A673 (cell line): Measurements from ENCODE around the gene FAM241A.
"Not testable (repeated sequence)": the region's sequence is repeated elsewhere in the genome, so short reads cannot be mapped to it uniquely, and the experiment has no call there.

Source experiments
- EZH2 ChIP-seq: fragments of 200-600 bp; sonication (generic); IDR thresholded peaks from 2 replicates; pipeline ENCODE4 v1.6.1; 2017; ENCODE audit warnings: borderline replicate concordance, low read depth, mild to moderate bottlenecking, mixed read lengths, antibody characterized with exemption, low read length; ENCODE audit not compliant: poor library complexity, severe bottlenecking
- TF ChIP-seq, protein P1 (sequence below): fragments of 300-800, 200-600 bp; sonication (generic); conservative IDR thresholded peaks from 2 replicates; pipeline ENCODE4 v1.5.1; 2017; ENCODE audit warnings: low read depth, mild to moderate bottlenecking, antibody characterized with exemption, low read length, moderate library complexity, mixed read lengths

DNA sequence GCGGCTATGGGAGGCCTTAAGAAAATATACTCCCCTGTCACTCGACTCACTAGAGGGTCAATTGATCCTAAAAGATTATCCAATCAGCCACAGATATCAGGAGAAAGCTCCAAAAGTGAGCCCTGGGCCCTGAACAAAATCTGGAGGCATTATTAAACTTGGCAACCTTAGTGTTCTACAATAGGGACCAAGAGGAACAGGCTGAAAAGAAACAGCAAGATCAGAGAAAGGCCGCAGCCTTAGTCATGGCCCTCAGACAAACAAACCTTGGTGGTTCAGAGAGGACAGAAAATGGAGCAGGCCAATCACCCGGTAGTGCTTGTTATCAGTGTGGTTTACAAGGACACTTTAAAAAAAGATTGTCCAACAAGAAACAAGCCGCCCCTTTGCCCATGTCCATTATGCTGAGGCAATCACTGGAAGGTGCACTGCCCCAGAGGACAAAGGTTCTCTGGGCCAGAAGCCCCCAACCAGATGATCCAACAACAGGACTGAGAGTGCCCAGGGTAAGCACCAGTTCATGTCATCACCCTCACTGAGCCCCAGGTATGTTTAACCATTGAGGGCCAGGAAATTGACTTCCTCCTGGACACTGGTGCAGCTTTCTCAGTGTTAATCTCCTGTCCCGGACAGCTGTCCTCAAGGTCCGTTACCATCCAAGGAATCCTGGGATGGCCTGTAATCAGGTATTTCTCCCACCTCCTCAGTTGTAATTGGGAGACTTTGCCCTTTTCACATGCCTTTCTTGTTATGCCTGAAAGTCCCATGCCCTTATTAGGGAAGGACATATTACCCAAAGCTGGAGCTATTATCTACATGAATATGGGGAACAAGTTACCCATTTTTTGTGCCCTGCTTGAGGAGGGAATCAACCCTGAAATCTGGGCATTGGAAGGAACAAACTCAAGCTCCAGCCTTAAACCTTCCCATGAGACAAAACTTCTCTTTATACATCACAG is 63.2 kb downstream of the FAM241A start:
- TF ChIP-seq, protein P1, sequence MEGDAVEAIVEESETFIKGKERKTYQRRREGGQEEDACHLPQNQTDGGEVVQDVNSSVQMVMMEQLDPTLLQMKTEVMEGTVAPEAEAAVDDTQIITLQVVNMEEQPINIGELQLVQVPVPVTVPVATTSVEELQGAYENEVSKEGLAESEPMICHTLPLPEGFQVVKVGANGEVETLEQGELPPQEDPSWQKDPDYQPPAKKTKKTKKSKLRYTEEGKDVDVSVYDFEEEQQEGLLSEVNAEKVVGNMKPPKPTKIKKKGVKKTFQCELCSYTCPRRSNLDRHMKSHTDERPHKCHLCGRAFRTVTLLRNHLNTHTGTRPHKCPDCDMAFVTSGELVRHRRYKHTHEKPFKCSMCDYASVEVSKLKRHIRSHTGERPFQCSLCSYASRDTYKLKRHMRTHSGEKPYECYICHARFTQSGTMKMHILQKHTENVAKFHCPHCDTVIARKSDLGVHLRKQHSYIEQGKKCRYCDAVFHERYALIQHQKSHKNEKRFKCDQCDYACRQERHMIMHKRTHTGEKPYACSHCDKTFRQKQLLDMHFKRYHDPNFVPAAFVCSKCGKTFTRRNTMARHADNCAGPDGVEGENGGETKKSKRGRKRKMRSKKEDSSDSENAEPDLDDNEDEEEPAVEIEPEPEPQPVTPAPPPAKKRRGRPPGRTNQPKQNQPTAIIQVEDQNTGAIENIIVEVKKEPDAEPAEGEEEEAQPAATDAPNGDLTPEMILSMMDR = not testable (repeated sequence)
- TF ChIP-seq EZH2 = not testable (repeated sequence)
